Gastrocnemius medialis (tissue), 4 donors: ENCODE results near the gene MORN1. TPM values are rescaled to one million over a fixed set of nuclear protein-coding genes. Genes with fewer than 3 reads are reported as not detected.

Experiments
- ATAC-seq, 2 donors: fragments of 150-250 bp; one replicate each; pipeline ENCODE4 v1.9.1; 2016
- DNase-seq, 2 donors: peaks; one replicate each; pipeline ENCODE4 v3.0.0-alpha.2; 2019
- H3K27ac ChIP-seq, 4 donors: fragments of 200-600 bp; sonication (generic); 1 replicate in 1 of 4; 2 replicates in 3 of 4; pipeline ENCODE4 v1.5.1; 2016 to 2018; ENCODE audit warnings: mild to moderate bottlenecking in 2 of 4, moderate library complexity in 1 of 4
- H3K27me3 ChIP-seq, 3 donors: fragments of 200-600 bp; sonication (generic) in 2 of 3; 1 replicate in 1 of 3; 2 replicates in 2 of 3; pipeline versions ENCODE4 v1.5.1 to v1.6.0; 2016 to 2019; ENCODE audit warnings: mild to moderate bottlenecking in 1 of 3, moderate library complexity in 1 of 3
- H3K36me3 ChIP-seq, 2 donors: fragments of 200-600 bp; sonication (generic) in 1 of 2; one replicate each; pipeline ENCODE4 v1.5.1; 2017 to 2018
- H3K4me1 ChIP-seq, 2 donors: fragments of 200-600 bp; sonication (generic) in 1 of 2; one replicate each; pipeline ENCODE4 v1.5.1; 2016 to 2017; ENCODE audit warnings: mild to moderate bottlenecking in 2 of 2
- H3K4me3 ChIP-seq, 4 donors: fragments of 200-600 bp; sonication (generic) in 3 of 4; 1 replicate in 1 of 4; 2 replicates in 3 of 4; pipeline ENCODE4 v1.5.1; 2016 to 2019; ENCODE audit warnings: mild to moderate bottlenecking in 2 of 4
- H3K9me3 ChIP-seq, 3 donors: fragments of 200-600 bp; sonication (generic) in 2 of 3; 1 replicate in 1 of 3; 2 replicates in 2 of 3; pipeline ENCODE4 v1.5.1; 2016 to 2019
- POLR2A ChIP-seq, 2 donors: fragments of 450-650 bp; IDR thresholded peaks; one replicate each; pipeline ENCODE4 v1.6.1; 2017; ENCODE audit warnings: antibody characterized with exemption in 2 of 2, mild to moderate bottlenecking in 2 of 2, moderate library complexity in 2 of 2
- in situ Hi-C, 4 donors: fragments of 200-750 bp; cut with MboI; loops; one replicate each; pipeline versions ENCODE4 v1.15.0 to v1.8.0; 2017; ENCODE audit warnings: low sequenced_read_pairs in 4 of 4
- intact Hi-C: fragments of 100-400 bp; cut with DNase I; formaldehyde crosslinking; loops from one replicate; pipeline ENCODE4 v1.15.1; 2023; ENCODE audit warnings: low total_unique reads
- total RNA-seq, 4 donors: library from RNA; depleted of rRNA; stranded (reverse); fragments of >200 nt; gene quantifications; one replicate each; pipeline versions ENCODE4 v1.1.0 to v1.2.3, GENCODE V29; 2016
- TF ChIP-seq, protein P1 (sequence below), 5 experiments: fragments of 450-650 bp in 3 of 5; fragments of 200-600 bp in 2 of 5; sonication (generic) in 2 of 5; IDR thresholded peaks in 4 of 5; conservative IDR thresholded peaks in 1 of 5; 1 replicate in 4 of 5; 2 replicates in 1 of 5; pipeline ENCODE4 v1.5.1; 2016 to 2019; ENCODE audit warnings: antibody characterized with exemption in 5 of 5, mild to moderate bottlenecking in 3 of 5, moderate library complexity in 3 of 5

MORN1 gene
- total RNA-seq, 4 donors from 2014 or later = 1.9 to 4.7 (median 3.5) TPM

DNA sequence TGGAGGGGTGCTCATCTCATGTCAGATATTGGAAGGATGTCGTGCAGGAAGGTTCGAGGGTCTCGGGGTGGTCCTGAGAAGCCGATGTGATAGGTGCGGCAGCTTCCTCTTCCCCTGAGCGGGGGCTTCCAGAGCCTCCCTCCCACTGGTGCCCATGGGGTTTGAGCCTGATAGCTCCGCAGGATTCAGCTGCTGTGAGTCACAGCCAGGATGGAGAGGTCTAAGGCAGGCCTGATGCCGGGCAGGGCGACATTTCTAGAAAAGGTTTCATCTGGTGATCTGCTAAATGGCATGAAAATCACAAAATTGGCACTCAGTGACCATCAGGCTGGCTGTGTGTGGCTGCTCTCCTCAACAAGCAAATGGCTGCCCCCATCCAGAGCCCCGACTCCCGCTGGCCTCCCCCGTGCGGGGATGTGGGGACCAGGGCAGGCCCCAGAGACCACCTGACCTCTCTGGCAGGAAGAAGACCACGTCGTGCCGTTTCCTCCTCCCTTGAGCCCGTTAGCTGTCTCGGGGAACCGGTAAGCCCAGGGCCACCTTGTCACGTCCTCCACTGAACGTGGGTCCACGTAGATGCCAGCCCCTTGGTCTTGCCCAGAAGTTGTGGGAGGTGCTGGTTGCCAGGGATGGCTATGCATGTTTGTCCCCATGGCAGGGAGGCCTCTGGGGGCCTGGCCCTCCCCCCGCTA, 97.2 kb downstream of the MORN1 start:
- no peak for ATAC-seq
- no peak overlapping the region for H3K27ac ChIP-seq
- intact Hi-C loops = no loop called here

DNA sequence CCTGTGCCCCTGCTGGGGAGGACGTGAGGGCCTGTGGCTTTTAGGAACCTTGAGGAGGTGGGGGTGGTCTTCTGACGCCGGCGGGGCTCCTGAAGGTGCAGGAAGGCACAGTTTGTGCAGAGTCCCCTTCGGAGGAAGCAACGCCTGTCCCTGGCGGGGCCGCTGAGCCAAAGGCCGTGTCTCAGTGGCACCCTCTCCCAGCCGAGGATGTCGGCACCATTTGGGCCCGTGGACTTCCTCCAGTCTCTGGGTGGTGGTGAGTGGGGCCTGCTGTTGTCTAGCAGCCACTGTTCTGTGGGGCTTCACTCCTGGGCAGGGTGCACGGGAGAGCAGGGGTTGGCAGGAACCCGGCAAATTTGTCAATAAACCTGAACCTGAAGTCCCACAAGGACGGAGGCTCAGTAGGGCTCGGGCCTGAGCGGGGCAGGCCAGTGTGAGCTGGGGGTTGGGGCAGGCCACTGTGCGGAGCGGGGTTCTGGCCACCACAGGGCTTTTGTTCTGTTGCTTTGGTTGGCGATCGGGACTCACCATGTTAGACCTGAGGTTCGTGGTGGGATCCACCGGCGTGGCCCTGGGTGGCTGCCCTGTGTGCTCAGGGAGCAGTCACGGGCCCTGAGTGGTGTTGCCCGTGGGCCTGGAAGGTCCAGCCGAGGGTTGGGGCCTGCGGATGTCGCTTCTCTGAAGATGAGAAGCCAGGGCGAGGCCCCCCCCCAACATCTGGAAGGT, 98.5 kb downstream of the MORN1 start:
- Histone ChIP-seq H3K9me3 (no peaks in the 10 kb centered on the region), H3K4me3 (no peak overlapping the region), H3K4me1 (peaks cover 34 to 64% of the 10 kb centered on the region in 2 donors), H3K27me3 (no peaks in the 10 kb centered on the region), H3K36me3 (no peaks in the 10 kb centered on the region), H3K27ac (no peak overlapping the region)
- in situ Hi-C loops (no loop called here), intact Hi-C loops (no loop called here)
- DNase-seq (no peak), ATAC-seq (no peak)
- TF ChIP-seq, protein P1, sequence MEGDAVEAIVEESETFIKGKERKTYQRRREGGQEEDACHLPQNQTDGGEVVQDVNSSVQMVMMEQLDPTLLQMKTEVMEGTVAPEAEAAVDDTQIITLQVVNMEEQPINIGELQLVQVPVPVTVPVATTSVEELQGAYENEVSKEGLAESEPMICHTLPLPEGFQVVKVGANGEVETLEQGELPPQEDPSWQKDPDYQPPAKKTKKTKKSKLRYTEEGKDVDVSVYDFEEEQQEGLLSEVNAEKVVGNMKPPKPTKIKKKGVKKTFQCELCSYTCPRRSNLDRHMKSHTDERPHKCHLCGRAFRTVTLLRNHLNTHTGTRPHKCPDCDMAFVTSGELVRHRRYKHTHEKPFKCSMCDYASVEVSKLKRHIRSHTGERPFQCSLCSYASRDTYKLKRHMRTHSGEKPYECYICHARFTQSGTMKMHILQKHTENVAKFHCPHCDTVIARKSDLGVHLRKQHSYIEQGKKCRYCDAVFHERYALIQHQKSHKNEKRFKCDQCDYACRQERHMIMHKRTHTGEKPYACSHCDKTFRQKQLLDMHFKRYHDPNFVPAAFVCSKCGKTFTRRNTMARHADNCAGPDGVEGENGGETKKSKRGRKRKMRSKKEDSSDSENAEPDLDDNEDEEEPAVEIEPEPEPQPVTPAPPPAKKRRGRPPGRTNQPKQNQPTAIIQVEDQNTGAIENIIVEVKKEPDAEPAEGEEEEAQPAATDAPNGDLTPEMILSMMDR (IDR thresholded peaks at IDR 0.05 in 4 of 5, conservative IDR thresholded peaks at IDR 0.05 in 1 of 5) = no peak
- TF ChIP-seq POLR2A (IDR thresholded peaks at IDR 0.05) = no peak

More for the DNA sequence above, 97.2 kb downstream of the MORN1 start:
- Histone ChIP-seq H3K4me1 (peaks cover 32 to 60% of the 10 kb centered on the region in 2 donors), H3K27me3 (no peaks in the 10 kb centered on the region), H3K4me3 (no peak overlapping the region), H3K9me3 (no peaks in the 10 kb centered on the region), H3K36me3 (no peaks in the 10 kb centered on the region)
- no peak for DNase-seq
- in situ Hi-C loops = no loop called here
- TF ChIP-seq POLR2A (IDR thresholded peaks at IDR 0.05) = no peak
- TF ChIP-seq, protein P1 (IDR thresholded peaks at IDR 0.05 in 4 of 5, conservative IDR thresholded peaks at IDR 0.05 in 1 of 5) = no peak

DNA sequence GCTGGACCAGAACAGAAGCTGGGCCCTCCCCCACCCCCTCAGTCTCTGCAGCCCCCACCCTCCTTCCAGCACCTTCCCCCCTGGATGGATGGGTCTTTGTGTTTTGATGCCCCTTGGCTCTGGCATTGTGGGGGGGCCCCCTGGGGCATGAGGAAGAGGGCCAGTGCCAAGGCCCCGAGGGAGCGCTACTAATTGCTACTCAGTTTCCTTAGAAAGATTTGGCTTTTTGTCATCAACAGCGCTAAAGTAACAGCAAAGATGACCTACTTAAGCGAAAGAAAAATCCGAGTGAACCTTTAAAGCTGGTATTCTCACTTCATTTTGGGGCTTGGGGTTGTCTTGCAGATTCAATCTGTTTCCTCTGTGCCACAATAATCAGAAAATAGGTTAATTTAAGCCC, 99.8 kb downstream of the MORN1 start:
- Histone ChIP-seq H3K4me1 (peaks cover 34 to 64% of the 10 kb centered on the region in 2 donors), H3K36me3 (no peaks in the 10 kb centered on the region), H3K9me3 (no peaks in the 10 kb centered on the region), H3K4me3 (peak overlapping the region in 1 of 4 donors; percentile 40), H3K27ac (peak overlapping the region in 2 of 4 donors; percentile 58 to 68), H3K27me3 (no peaks in the 10 kb centered on the region)
- ATAC-seq = no peak
- TF ChIP-seq, protein P1 (IDR thresholded peaks at IDR 0.05 in 4 of 5, conservative IDR thresholded peaks at IDR 0.05 in 1 of 5) = no peak
- no peak for TF ChIP-seq POLR2A (IDR thresholded peaks at IDR 0.05)
- no peak for DNase-seq
- in situ Hi-C loops = no loop called here
- intact Hi-C loops = no loop called here

DNA sequence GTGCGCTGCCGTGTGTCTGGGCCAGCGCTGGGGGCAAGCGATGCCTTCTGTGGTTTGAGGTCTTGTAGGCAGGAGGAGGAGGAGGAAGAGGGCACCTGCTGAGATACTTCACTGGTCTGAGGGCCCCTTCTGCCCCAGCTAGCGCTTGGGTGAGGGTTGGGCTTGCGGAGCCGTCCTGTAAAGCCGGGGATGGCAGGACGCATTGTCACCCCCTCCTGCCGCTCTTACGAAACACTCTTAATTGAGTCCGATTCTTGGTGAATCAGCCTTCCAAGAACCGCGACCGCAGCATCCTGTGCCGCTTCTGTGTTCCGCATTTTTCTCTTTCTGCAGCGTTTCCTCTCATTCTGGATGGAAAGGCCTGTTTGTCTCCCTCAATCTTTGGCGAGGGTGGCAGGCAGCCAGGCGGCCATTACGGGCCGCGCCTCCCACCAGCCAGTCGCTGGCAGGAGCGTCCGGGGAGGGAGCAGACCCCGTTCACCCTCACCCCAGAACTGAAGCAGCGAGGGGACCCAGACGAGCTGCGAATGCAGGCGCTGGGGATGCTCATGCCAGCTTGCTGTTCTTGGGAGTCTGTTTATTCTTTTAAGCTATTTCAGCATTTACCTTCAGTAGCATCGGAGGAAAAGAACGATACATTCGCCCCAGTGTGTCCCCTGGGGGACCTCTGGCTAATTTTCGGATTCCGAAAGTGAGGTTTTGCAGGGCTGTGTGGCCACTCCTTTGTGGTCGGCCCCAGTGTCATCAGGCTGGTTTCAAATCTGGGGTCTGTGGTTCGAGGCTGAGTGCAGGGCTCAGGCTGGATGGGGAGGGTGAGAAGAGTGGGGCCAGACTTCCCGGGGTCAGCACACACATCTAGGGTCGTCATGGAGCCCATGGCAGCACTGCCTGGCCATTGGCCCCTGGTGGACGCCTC, 100.5 kb downstream of the MORN1 start:
- no peak for TF ChIP-seq POLR2A (IDR thresholded peaks at IDR 0.05)
- TF ChIP-seq, protein P1 (IDR thresholded peaks at IDR 0.05 in 4 of 5, conservative IDR thresholded peaks at IDR 0.05 in 1 of 5) = no peak
- peaks cover 34 to 64% of the 10 kb centered on the region in 2 donors for H3K4me1 ChIP-seq
- H3K27ac ChIP-seq = peak overlapping the region; percentile 56 to 68 (median 62)
- no peaks in the 10 kb centered on the region for H3K9me3 ChIP-seq
- DNase-seq (peak; percentile 63 to 74), ATAC-seq (peak; percentile 68 to 79)
- H3K27me3 ChIP-seq = no peaks in the 10 kb centered on the region
- in situ Hi-C loops = no loop called here
- no peaks in the 10 kb centered on the region for H3K36me3 ChIP-seq
- intact Hi-C loops = no loop called here
- peak overlapping the region; percentile 27 to 46 (median 42) for H3K4me3 ChIP-seq
